T-helper 1 cell (primary cell): Measurements from ENCODE around the gene BBS9.
"Not testable (repeated sequence)": the region's sequence is repeated elsewhere in the genome, so short reads cannot be mapped to it uniquely, and the experiment has no call there.

Source experiments
- DNase-seq, 5 donors: peaks; one replicate each; pipeline ENCODE4 v3.0.0-alpha.2; 2012 to 2020

The BBS9 gene

GRCh38 chr7:33504266-33504665, 374.9 kb downstream of the BBS9 start:
- DNase-seq, result no peak

- DNase-seq, result no peak
Measured at GRCh38 chr7:33509206-33509605, 379.8 kb downstream of the BBS9 start.

DNA sequence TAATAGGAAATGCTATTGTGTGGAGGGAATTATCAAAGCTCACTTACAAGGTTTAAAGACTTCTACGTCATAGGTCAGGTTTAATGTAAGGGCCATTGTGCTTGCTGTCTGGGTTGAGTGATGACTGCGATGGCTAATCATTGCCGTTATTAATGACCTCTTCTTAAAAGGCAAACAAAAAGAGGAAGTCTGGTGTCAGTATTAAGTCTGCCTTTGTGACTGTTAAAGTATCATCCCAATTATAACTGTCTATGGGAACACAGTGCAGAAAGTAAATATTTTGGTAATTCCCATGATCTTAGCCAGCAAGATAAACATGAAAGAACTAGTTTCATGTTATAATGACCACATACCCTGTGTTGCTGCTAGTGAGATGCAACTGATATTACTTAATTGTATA, 382.4 kb downstream of the BBS9 start:
- no peak for DNase-seq

GRCh38 chr7:33516568-33516967, 387.2 kb downstream of the BBS9 start:
- DNase-seq, result no peak

- no peak for DNase-seq
Measured at GRCh38 chr7:33517191-33517590, 387.8 kb downstream of the BBS9 start.

DNA sequence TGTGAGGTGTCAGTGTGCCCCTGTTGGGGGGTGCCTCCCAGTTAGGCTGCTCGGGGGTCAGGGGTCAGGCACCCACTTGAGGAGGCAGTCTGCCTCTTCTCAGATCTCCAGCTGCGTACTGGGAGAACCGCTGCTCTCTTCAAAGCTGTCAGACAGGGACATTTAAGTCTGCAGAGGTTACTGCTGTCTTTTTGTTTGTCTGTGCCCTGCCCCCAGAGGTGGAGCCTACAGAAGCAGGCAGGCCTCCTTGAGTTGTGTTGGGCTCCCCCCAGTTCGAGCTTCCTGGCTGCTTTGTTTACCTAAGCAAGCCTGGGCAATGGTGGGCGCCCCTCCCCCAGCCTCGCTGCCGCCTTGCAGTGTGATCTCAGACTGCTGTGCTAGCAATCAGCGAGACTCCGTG, 397.6 kb downstream of the BBS9 start:
- DNase-seq, result not testable (repeated sequence)

DNA sequence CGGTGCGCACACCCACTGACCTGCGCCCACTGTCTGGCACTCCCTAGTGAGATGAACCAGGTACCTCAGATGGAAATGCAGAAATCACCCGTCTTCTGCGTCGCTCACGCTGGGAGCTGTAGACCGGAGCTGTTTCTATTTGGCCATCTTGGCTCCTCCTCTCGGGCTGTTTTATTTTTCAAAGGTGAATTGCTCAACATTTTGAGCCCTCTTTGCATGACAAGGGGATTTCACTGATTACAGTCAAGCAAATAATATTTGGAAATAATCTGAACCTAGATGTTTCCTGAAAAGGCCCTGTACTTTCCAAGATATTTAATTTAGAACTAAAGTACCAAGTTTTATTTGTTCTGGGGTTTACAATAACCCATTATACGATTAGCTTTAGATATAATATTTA, 398.2 kb downstream of the BBS9 start:
- DNase-seq, result not testable (repeated sequence)

GRCh38 chr7:33529070-33529469, 399.7 kb downstream of the BBS9 start:
- no peak for DNase-seq

GRCh38 chr7:33530664-33531063, 401.3 kb downstream of the BBS9 start:
- no peak for DNase-seq

GRCh38 chr7:33531888-33532287, 402.5 kb downstream of the BBS9 start:
- DNase-seq, result no peak

DNA sequence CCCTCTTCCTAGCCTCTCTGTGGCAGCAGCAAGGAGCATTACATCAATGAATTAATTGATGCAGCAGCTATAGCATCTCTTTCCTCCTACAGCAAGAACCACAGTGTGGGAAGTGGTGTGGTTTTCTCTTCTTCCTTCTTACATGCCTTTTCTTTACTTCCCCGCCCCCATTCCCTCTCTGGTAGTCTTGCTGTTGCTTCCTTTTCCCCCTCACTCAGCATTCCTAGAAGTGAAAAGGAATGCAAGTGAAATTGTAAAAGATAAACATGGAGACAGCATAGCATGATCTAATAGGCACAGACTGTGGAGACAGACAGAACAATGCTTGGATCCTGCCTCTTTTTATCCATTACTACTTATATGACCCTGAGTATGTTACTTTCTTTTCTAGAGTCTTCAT, 405.5 kb downstream of the BBS9 start:
- no peak for DNase-seq

- no peak for DNase-seq
Measured at GRCh38 chr7:33535989-33536388, 406.6 kb downstream of the BBS9 start.

GRCh38 chr7:33536398-33537103, 407.2 kb downstream of the BBS9 start:
- DNase-seq, result no peak

- no peak for DNase-seq
Measured at GRCh38 chr7:33537104-33537477, 407.7 kb downstream of the BBS9 start.

DNA sequence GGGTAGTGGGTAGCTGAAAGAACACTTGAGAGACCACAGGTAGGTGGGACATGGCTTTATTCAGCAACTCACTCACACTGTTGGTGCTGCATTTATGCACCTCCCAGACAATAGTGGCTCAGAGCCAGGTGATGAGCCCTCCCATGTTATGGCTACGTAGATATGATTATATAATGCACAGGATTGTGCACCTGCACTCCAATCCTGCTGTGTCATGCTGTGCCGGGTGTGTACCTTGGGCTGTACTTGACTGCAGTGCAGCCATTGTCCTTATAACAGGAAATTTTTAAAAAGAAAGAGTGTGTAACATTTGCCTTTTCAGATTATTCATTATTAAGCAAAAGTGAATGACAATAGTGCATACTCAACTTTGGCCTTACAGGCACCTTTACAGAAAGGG, 409.8 kb downstream of the BBS9 start:
- no peak for DNase-seq

DNA sequence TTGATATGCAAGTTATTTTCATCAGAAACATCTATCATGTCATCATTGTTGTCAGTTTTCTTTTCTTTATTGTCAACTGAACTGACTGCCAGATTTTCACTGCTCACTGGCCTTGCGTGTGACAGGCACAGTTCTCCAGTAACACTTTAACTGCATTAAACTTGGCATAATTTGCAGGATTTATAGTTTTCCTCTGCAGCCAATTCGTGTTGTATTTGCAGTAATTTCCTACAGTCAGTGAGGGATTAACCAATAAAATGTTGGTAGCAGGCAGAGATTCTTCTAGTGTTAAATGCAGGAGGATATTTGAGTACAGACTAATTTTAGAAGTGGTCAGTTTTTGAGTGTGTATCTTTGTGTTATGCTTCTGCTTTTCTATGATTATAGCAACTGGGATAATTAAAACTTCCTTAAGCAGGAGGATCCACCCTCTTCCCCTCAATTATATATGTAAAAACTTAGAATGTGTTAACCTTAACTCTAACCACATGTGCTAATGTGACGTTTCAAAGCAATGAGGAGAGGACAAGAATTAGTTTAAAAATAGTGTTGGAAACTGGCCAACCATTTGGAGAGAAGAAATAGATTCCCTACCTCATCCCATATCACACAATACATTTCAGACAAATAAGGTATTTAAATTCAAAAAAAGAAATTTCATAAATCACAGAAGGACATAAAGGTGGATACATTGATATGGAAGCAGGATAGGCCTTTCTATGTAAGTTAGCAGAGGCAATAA, 410.5 kb downstream of the BBS9 start:
- no peak for DNase-seq

GRCh38 chr7:33547880-33548279, 418.5 kb downstream of the BBS9 start:
- no peak for DNase-seq

DNA sequence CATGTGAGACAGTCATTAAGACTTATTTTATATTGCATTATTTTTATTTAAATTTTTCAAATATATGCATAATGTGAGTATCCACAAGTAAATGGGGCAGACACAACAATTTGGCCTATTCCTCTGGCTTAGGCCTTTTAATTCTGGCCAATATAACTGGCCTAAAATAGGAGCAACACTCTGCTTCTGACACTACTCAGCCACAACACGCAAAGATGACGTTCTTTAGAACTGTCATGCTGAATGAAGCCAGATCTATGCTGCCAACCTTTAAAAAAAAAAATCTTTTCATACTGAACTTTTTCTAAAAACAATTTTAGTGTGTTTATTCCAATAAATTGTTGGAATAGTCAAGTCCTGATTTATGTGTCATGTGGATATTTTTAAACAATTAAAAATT, 421.0 kb downstream of the BBS9 start:
- no peak for DNase-seq

DNA sequence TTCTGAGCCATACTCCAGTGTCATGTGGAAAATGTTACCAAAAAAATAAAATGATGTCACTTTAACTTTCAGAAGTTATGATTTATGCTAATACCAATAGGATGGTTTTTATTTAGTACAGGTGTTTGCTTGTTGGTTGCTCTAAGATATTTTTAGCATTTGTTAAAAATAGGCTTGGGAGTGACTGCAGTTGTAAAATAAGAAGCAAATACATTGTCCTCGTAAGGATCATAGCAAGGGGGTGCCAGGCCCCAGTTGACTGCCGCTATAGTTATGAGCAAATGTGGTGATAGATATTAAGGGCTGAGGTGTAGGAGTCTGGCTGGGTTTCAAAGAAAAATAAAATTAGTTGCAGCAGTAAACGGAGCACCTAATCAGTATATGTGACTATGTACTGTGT, 421.6 kb downstream of the BBS9 start:
- DNase-seq, result no peak

- no peak for DNase-seq
Measured at GRCh38 chr7:33554046-33554445, 424.7 kb downstream of the BBS9 start.

- no peak for DNase-seq
Measured at GRCh38 chr7:33554576-33554975, 425.2 kb downstream of the BBS9 start.

- DNase-seq, result no peak
Measured at GRCh38 chr7:33556472-33556871, 427.1 kb downstream of the BBS9 start.

DNA sequence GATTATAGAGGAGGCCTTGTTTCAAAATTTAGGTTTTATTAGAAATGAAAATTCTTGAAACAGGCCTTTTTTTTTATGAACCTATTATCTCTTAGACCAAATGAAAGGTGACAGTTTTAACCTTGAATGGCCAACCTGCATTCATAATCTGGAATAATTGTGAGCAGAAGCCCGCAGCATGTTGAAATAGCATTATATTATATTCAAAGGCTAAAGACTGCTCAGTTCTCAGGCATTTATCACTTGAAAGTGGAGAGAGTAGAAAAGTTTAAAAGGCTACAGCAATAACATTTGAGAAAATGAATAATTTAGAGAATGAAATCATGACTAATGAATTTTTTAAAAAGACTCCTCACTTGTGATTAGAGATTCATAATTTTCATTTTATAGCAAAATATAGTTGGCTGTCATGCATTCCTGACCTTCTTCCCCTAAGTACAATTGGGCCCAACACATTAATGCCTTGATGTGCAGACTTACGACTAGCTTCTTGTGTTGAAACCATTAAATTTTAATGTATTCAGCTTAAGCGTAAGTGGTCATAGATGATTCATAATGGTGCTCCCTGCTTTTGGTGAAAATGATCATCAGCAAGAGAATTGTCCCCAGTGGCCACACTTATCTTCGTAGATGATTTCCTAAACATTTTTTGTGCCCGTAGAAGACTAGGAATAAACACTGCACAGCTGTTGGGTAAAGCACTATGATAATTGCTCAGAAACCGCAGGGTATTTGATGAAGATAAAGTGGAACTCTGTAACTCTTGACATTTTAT, 429.4 kb downstream of the BBS9 start:
- DNase-seq, result no peak

DNA sequence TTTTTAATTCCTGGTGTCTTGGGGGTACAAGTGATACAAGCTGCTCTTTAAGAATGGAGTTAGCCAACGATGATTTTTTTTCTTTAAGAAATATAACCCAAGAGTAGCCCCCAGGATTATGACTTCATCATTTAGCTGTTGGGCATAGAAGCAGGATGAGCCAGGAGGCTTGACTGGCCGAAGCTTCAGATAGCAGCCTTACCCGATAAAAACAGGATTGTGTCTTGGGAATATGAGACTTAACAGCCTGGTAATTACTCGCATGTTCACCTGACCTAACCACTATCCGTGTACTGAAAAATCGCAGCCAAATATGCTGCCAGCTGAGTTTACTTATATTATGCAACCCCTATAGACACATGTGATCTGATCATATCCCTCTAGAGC, 430.0 kb downstream of the BBS9 start:
- no peak for DNase-seq
